Measurements from ENCODE around the gene NDST1.

GRCh38 chr5:150512368-150512747 lies 4.4 kb downstream of the NDST1 start:
- TF ChIP-seq, protein P1, sequence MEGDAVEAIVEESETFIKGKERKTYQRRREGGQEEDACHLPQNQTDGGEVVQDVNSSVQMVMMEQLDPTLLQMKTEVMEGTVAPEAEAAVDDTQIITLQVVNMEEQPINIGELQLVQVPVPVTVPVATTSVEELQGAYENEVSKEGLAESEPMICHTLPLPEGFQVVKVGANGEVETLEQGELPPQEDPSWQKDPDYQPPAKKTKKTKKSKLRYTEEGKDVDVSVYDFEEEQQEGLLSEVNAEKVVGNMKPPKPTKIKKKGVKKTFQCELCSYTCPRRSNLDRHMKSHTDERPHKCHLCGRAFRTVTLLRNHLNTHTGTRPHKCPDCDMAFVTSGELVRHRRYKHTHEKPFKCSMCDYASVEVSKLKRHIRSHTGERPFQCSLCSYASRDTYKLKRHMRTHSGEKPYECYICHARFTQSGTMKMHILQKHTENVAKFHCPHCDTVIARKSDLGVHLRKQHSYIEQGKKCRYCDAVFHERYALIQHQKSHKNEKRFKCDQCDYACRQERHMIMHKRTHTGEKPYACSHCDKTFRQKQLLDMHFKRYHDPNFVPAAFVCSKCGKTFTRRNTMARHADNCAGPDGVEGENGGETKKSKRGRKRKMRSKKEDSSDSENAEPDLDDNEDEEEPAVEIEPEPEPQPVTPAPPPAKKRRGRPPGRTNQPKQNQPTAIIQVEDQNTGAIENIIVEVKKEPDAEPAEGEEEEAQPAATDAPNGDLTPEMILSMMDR (conservative IDR thresholded peaks at IDR 0.05; ENCODE audit: low read length) = no peak
- TF ChIP-seq EZH2phosphoT487 (IDR thresholded peaks at IDR 0.05; ENCODE audit: borderline replicate concordance, low read depth, low read length) = no peak
